GM19397 (cell line): Measurements from ENCODE around the gene B4GALNT1.
"Not testable (repeated sequence)": the region's sequence is repeated elsewhere in the genome, so short reads cannot be mapped to it uniquely, and the experiment has no call there.

ENCODE experiments used
- ATAC-seq: cut with Tn5 transposase; IDR thresholded peaks from one replicate; pipeline ENCODE4 v1.9.1; 2021; ENCODE audit warnings: mild to moderate bottlenecking, moderate library complexity; ENCODE audit not compliant: unreplicated experiment

B4GALNT1 gene

GRCh38 chr12:57621497-57622292, 11.3 kb downstream of the B4GALNT1 start:
- ATAC-seq, result no peak

GRCh38 chr12:57620936-57621496, 12.0 kb downstream of the B4GALNT1 start:
- no peak for ATAC-seq

- no peak for ATAC-seq
These were observed 12.6 kb downstream of the B4GALNT1 start for GRCh38 chr12:57620245-57620935.

GRCh38 chr12:57619434-57620244, 13.4 kb downstream of the B4GALNT1 start:
- no peak for ATAC-seq

- no peak for ATAC-seq
These were observed 14.0 kb downstream of the B4GALNT1 start for GRCh38 chr12:57618966-57619433.

- not testable (repeated sequence) for ATAC-seq
These were observed 14.6 kb downstream of the B4GALNT1 start for GRCh38 chr12:57618431-57618830.

- ATAC-seq, result no peak
These were observed 15.1 kb downstream of the B4GALNT1 start for GRCh38 chr12:57617942-57618341.

GRCh38 chr12:57616383-57617101, 16.5 kb downstream of the B4GALNT1 start:
- ATAC-seq, result no peak

- no peak for ATAC-seq
These were observed 17.4 kb downstream of the B4GALNT1 start for GRCh38 chr12:57615637-57616036.

- ATAC-seq, result no peak
These were observed 18.0 kb downstream of the B4GALNT1 start for GRCh38 chr12:57614948-57615500.

- peak; percentile 57 for ATAC-seq
These were observed 18.6 kb downstream of the B4GALNT1 start for GRCh38 chr12:57614178-57614947.

- ATAC-seq, result no peak
These were observed 19.4 kb downstream of the B4GALNT1 start for GRCh38 chr12:57613427-57614109.

- no peak for ATAC-seq
These were observed 20.1 kb downstream of the B4GALNT1 start for GRCh38 chr12:57612711-57613426.

- no peak for ATAC-seq
These were observed 20.9 kb downstream of the B4GALNT1 start for GRCh38 chr12:57611827-57612710.

- ATAC-seq, result peak; percentile 40
These were observed 21.7 kb downstream of the B4GALNT1 start, which contains the start of gene ARHGEF25 for GRCh38 chr12:57611108-57611826. Gene ARHGEF25 (plus strand): TSS chr12:57611435. CDS start chr12:57611895, 460 bp downstream.

GRCh38 chr12:57610554-57611107, 22.4 kb downstream of the B4GALNT1 start:
- no peak for ATAC-seq
